MM.1S (cell line): Measurements from ENCODE around the gene PUS3.
"Not testable (repeated sequence)": the region's sequence is repeated elsewhere in the genome, so short reads cannot be mapped to it uniquely, and the experiment has no call there.

Experiments
- DNase-seq: peaks from one replicate; pipeline ENCODE4 v3.0.0-alpha.2; 2015
- H2AFZ ChIP-seq: fragments of 300-600 bp; sonication (generic); 2 replicates; pipeline ENCODE4 v1.6.0; 2016; ENCODE audit warnings: antibody characterized with exemption, low read length
- H3F3A ChIP-seq: fragments of 300-600 bp; sonication (generic); 2 replicates; pipeline ENCODE4 v1.6.1; 2016; ENCODE audit warnings: mild to moderate bottlenecking, antibody characterized with exemption, low read length, moderate library complexity, mixed read lengths; ENCODE audit not compliant: insufficient read depth
- H3K27ac ChIP-seq: fragments of 300-600 bp; sonication (generic); 2 replicates; pipeline ENCODE4 v1.5.1; 2016; ENCODE audit warnings: mild to moderate bottlenecking, low read length
- H3K27me3 ChIP-seq: fragments of 300-600 bp; sonication (generic); replicated peaks from 2 replicates; pipeline ENCODE4 v1.6.0; 2016; ENCODE audit warnings: low read length; ENCODE audit not compliant: insufficient read depth
- H3K36me3 ChIP-seq: fragments of 300-600 bp; sonication (generic); replicated peaks from 2 replicates; pipeline ENCODE4 v1.6.1; 2016; ENCODE audit warnings: mild to moderate bottlenecking, low read length, mixed read lengths; ENCODE audit not compliant: insufficient read depth
- H3K4me1 ChIP-seq: fragments of 300-600 bp; sonication (generic); 2 replicates; pipeline ENCODE4 v1.6.1; 2016; ENCODE audit warnings: low read length, mixed read lengths
- H3K4me2 ChIP-seq: fragments of 300-600 bp; sonication (generic); 2 replicates; pipeline ENCODE4 v1.6.0; 2016; ENCODE audit warnings: low read depth, low read length
- H3K4me3 ChIP-seq: fragments of 300-600 bp; sonication (generic); 2 replicates; pipeline ENCODE4 v1.5.1; 2016; ENCODE audit warnings: low read length, mixed read lengths
- H3K79me2 ChIP-seq: fragments of 300-600 bp; sonication (generic); 2 replicates; pipeline ENCODE4 v1.6.1; 2016; ENCODE audit warnings: mixed run types, low read length, mixed read lengths
- H3K9ac ChIP-seq: fragments of 300-600 bp; sonication (generic); 2 replicates; pipeline ENCODE4 v1.6.1; 2016; ENCODE audit warnings: low read length, mixed read lengths
- H3K9me2 ChIP-seq: fragments of 300-600 bp; sonication (generic); replicated peaks from 2 replicates; pipeline ENCODE4 v1.6.1; 2016; ENCODE audit warnings: mild to moderate bottlenecking, low read length, mixed read lengths; ENCODE audit not compliant: insufficient read depth
- H3K9me3 ChIP-seq: fragments of 300-600 bp; sonication (generic); replicated peaks from 2 replicates; pipeline ENCODE4 v1.6.1; 2016; ENCODE audit warnings: mild to moderate bottlenecking, low read length, mixed read lengths; ENCODE audit not compliant: insufficient read depth
- H4K20me1 ChIP-seq: fragments of 300-600 bp; sonication (generic); 2 replicates; pipeline ENCODE4 v1.6.1; 2016; ENCODE audit warnings: mild to moderate bottlenecking, low read length, moderate library complexity, mixed read lengths; ENCODE audit not compliant: insufficient read depth
- CTCF ChIP-seq: fragments of 300-600 bp; sonication (generic); IDR thresholded peaks from 2 replicates; pipeline ENCODE4 v1.5.1; 2016; ENCODE audit warnings: antibody characterized with exemption, low read length, mixed read lengths
- EZH2 ChIP-seq: fragments of 300-600 bp; sonication (generic); optimal IDR thresholded peaks from 2 replicates; pipeline ENCODE3; 2017; ENCODE audit warnings: low read depth, mild to moderate bottlenecking, antibody characterized with exemption, low read length, mixed read lengths
- EZH2phosphoT487 ChIP-seq: fragments of 300-600 bp; sonication (generic); IDR thresholded peaks from 2 replicates; pipeline ENCODE4 v1.6.1; 2018; ENCODE audit warnings: antibody characterized with exemption, low read length

The PUS3 gene

GRCh38 chr11:125918140-125918840, 15.3 kb upstream of the PUS3 start:
- Histone ChIP-seq H3K79me2 (no peaks in the 10 kb centered on the region), H2AFZ (no peak overlapping the region), H3K4me2 (no peak overlapping the region), H3K9me3 (no peaks in the 10 kb centered on the region), H3K27me3 (no peaks in the 10 kb centered on the region), H3K4me1 (no peaks in the 10 kb centered on the region), H3K27ac (no peak overlapping the region), H3K4me3 (no peak overlapping the region), H3K9me2 (no peaks in the 10 kb centered on the region), H3K36me3 (no peaks in the 10 kb centered on the region), H4K20me1 (no peaks in the 10 kb centered on the region), H3K9ac (no peak overlapping the region), H3F3A (no peaks in the 10 kb centered on the region)
- DNase-seq, result no peak
- TF ChIP-seq EZH2, result no peak
- TF ChIP-seq EZH2phosphoT487, result no peak
- TF ChIP-seq CTCF, result no peak

GRCh38 chr11:125916683-125917347, 13.8 kb upstream of the PUS3 start:
- DNase-seq, result no peak
- Histone ChIP-seq H3K27me3 (no peaks in the 10 kb centered on the region), H3K36me3 (no peaks in the 10 kb centered on the region), H3K9ac (no peak overlapping the region), H3F3A (no peaks in the 10 kb centered on the region), H3K4me3 (no peak overlapping the region), H2AFZ (no peak overlapping the region), H3K27ac (no peak overlapping the region), H4K20me1 (no peaks in the 10 kb centered on the region), H3K9me3 (no peaks in the 10 kb centered on the region), H3K79me2 (no peaks in the 10 kb centered on the region), H3K9me2 (no peaks in the 10 kb centered on the region), H3K4me1 (no peaks in the 10 kb centered on the region), H3K4me2 (no peak overlapping the region)
- no peak for TF ChIP-seq EZH2phosphoT487
- no peak for TF ChIP-seq CTCF
- TF ChIP-seq EZH2, result no peak

GRCh38 chr11:125914601-125915000, 11.6 kb upstream of the PUS3 start:
- H3K4me3 ChIP-seq, H3K9me2 ChIP-seq, H2AFZ ChIP-seq, H4K20me1 ChIP-seq, DNase-seq, H3K36me3 ChIP-seq, H3K9ac ChIP-seq, H3K27me3 ChIP-seq, H3K27ac ChIP-seq, H3K4me1 ChIP-seq, H3K79me2 ChIP-seq, H3K9me3 ChIP-seq, H3F3A ChIP-seq, H3K4me2 ChIP-seq: not testable (repeated sequence)

GRCh38 chr11:125910226-125910849, 7.3 kb upstream of the PUS3 start:
- peaks cover 4% of the 10 kb centered on the region; the same call in 1 of the 2 replicates for H3K27me3 ChIP-seq
- H3K36me3 ChIP-seq, result no peaks in the 10 kb centered on the region
- H2AFZ ChIP-seq, result no peak overlapping the region
- H3K4me1 ChIP-seq, result no peaks in the 10 kb centered on the region
- no peak overlapping the region for H3K4me2 ChIP-seq
- TF ChIP-seq EZH2phosphoT487 (no peak), CTCF (no peak), EZH2 (no peak)
- no peaks in the 10 kb centered on the region for H3K9me2 ChIP-seq
- no peaks in the 10 kb centered on the region for H3F3A ChIP-seq
- no peak overlapping the region for H3K27ac ChIP-seq
- no peaks in the 10 kb centered on the region for H3K9me3 ChIP-seq
- H3K9ac ChIP-seq, result no peak overlapping the region
- no peaks in the 10 kb centered on the region for H3K79me2 ChIP-seq
- no peak overlapping the region for H3K4me3 ChIP-seq
- DNase-seq, result no peak
- no peaks in the 10 kb centered on the region for H4K20me1 ChIP-seq
